Loucy (cell line): ENCODE measurements around the gene LANCL1.

Experiments
- H2AFZ ChIP-seq: fragments of 200-600 bp; sonication (generic); 2 replicates; pipeline ENCODE4 v1.6.0; 2016; ENCODE audit warnings: antibody characterized with exemption, mild to moderate bottlenecking, low read length, moderate library complexity
- H3F3A ChIP-seq: fragments of 200-600 bp; 2 replicates; pipeline ENCODE4 v1.6.0; 2016; ENCODE audit warnings: antibody characterized with exemption, low read depth, mild to moderate bottlenecking
- H3K27me3 ChIP-seq: fragments of 200-600 bp; sonication (generic); 2 replicates; pipeline ENCODE4 v1.6.1; 2014; ENCODE audit warnings: low read length, mild to moderate bottlenecking; ENCODE audit not compliant: insufficient read depth, poor library complexity, severe bottlenecking
- H3K36me3 ChIP-seq: fragments of 200-600 bp; sonication (generic); 2 replicates; pipeline ENCODE4 v1.6.1; 2016; ENCODE audit warnings: low read length; ENCODE audit not compliant: insufficient read depth
- H3K4me1 ChIP-seq: fragments of 200-600 bp; sonication (generic); 2 replicates; pipeline ENCODE4 v1.5.1; 2014; ENCODE audit warnings: low read length, mild to moderate bottlenecking; ENCODE audit not compliant: insufficient read depth, poor library complexity, severe bottlenecking
- H3K4me2 ChIP-seq: fragments of 200-600 bp; sonication (generic); 2 replicates; pipeline ENCODE4 v1.6.0; 2014; ENCODE audit warnings: antibody characterized with exemption, low read length, low read depth, mild to moderate bottlenecking; ENCODE audit not compliant: poor library complexity, severe bottlenecking
- H3K4me3 ChIP-seq: fragments of 200-600 bp; sonication (generic); 2 replicates; pipeline ENCODE4 v1.5.1; 2014; ENCODE audit warnings: low read length, mild to moderate bottlenecking, mixed read lengths; ENCODE audit not compliant: poor library complexity, severe bottlenecking
- H3K79me2 ChIP-seq: fragments of 200-600 bp; sonication (generic); 2 replicates; pipeline ENCODE4 v1.6.1; 2014; ENCODE audit warnings: low read length; ENCODE audit not compliant: insufficient read depth
- H3K9ac ChIP-seq: fragments of 200-600 bp; sonication (generic); 2 replicates; pipeline ENCODE4 v1.6.0; 2014; ENCODE audit warnings: mild to moderate bottlenecking, low read depth, low read length, moderate library complexity; ENCODE audit not compliant: poor library complexity, severe bottlenecking
- H3K9me2 ChIP-seq: fragments of 200-600 bp; sonication (generic); replicated peaks from 2 replicates; pipeline ENCODE4 v1.6.1; 2016; ENCODE audit warnings: low read depth, low read length, mixed read lengths
- H3K9me3 ChIP-seq: fragments of 200-600 bp; sonication (generic); 2 replicates; pipeline ENCODE4 v1.6.1; 2014; ENCODE audit warnings: mild to moderate bottlenecking, antibody characterized with exemption, low read length, low read depth; ENCODE audit not compliant: insufficient read depth
- H4K20me1 ChIP-seq: fragments of 200-600 bp; sonication (generic); 2 replicates; pipeline ENCODE4 v1.6.0; 2014; ENCODE audit warnings: antibody characterized with exemption, low read length, mild to moderate bottlenecking; ENCODE audit not compliant: insufficient read depth, poor library complexity, severe bottlenecking
- CTCF ChIP-seq: fragments of 200-600 bp; sonication (generic); conservative IDR thresholded peaks from 2 replicates; pipeline ENCODE4 v1.5.1; 2014; ENCODE audit warnings: mild to moderate bottlenecking, antibody characterized with exemption, low read length
- EZH2phosphoT487 ChIP-seq: fragments of 200-600 bp; IDR thresholded peaks from 2 replicates; pipeline ENCODE4 v1.6.1; 2018; ENCODE audit warnings: antibody characterized with exemption, mild to moderate bottlenecking, moderate library complexity, borderline replicate concordance

Gene LANCL1

DNA sequence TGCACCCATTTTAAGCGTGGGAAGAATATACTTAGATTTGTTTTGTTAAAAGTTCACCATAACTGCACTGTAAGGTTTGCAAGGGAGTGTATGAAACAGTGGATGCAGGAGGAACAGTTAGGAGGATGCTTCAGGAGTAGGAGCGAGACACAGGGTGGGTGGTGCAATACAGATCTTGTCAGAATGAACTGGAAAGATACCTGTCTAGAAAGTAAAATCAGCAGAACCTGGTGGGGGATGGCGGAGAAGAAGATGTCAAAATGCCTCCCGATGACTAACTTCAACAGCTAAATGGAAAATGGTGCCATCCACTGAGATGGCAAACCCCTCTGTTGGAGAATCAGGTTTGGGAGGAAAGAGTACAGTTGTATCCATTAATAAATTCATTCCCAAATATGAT is 18.2 kb downstream of the LANCL1 start:
- TF ChIP-seq EZH2phosphoT487 = no peak
- no peak for TF ChIP-seq CTCF
- Histone ChIP-seq H3K36me3 (peaks cover 40% of the 10 kb centered on the region), H3F3A (no peaks in the 10 kb centered on the region), H3K27me3 (no peaks in the 10 kb centered on the region), H3K9me3 (no peaks in the 10 kb centered on the region), H3K79me2 (no peaks in the 10 kb centered on the region), H3K4me3 (no peak overlapping the region), H2AFZ (no peak overlapping the region), H4K20me1 (peaks cover 4% of the 10 kb centered on the region), H3K4me2 (no peak overlapping the region), H3K9ac (no peak overlapping the region), H3K9me2 (no peaks in the 10 kb centered on the region), H3K4me1 (peaks cover 34% of the 10 kb centered on the region)

DNA sequence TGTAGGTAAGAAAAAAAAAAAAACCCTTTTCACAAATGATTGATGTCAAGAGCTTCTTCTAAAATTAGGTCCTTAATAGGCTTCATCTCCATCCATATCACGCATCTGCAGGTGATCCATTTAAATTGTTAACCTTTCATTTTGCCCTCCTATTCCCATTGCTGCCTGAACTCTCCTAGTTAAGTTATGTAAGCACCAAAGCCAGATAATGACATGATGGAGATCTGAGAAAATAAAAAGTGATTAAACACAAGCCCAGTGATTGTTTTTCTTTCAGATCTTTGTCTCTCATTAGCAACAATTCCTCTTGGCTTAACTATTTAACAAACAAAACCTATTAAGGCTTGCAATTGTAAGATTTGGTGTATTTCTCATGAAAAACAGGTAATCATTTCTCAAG is 20.0 kb downstream of the LANCL1 start:
- H3K27me3 ChIP-seq = no peaks in the 10 kb centered on the region
- peaks cover 8% of the 10 kb centered on the region for H4K20me1 ChIP-seq
- TF ChIP-seq EZH2phosphoT487 = no peak
- no peak for TF ChIP-seq CTCF
- H2AFZ ChIP-seq = no peak overlapping the region
- H3K9me3 ChIP-seq = no peaks in the 10 kb centered on the region
- H3K4me2 ChIP-seq = no peak overlapping the region
- H3K9me2 ChIP-seq = no peaks in the 10 kb centered on the region
- no peaks in the 10 kb centered on the region for H3F3A ChIP-seq
- no peak overlapping the region for H3K4me3 ChIP-seq
- no peaks in the 10 kb centered on the region for H3K79me2 ChIP-seq
- H3K36me3 ChIP-seq = peaks cover 44% of the 10 kb centered on the region
- peaks cover 18% of the 10 kb centered on the region for H3K4me1 ChIP-seq
- no peak overlapping the region for H3K9ac ChIP-seq

GRCh38 chr2:210454336-210454735 is 22.2 kb downstream of the LANCL1 start:
- no peak overlapping the region for H2AFZ ChIP-seq
- H3F3A ChIP-seq = no peaks in the 10 kb centered on the region
- no peak overlapping the region for H3K9ac ChIP-seq
- H3K36me3 ChIP-seq = peaks cover 51% of the 10 kb centered on the region
- H3K4me1 ChIP-seq = no peaks in the 10 kb centered on the region
- H3K4me3 ChIP-seq = no peak overlapping the region
- H3K9me2 ChIP-seq = no peaks in the 10 kb centered on the region
- no peaks in the 10 kb centered on the region for H3K27me3 ChIP-seq
- no peaks in the 10 kb centered on the region for H3K9me3 ChIP-seq
- H3K79me2 ChIP-seq = no peaks in the 10 kb centered on the region
- no peak overlapping the region for H3K4me2 ChIP-seq
- TF ChIP-seq CTCF (no peak), EZH2phosphoT487 (no peak)
- H4K20me1 ChIP-seq = peaks cover 4% of the 10 kb centered on the region
